HG02642 (cell line): Measurements from ENCODE around the gene AFF3.
"Not testable (repeated sequence)": the region's sequence is repeated elsewhere in the genome, so short reads cannot be mapped to it uniquely, and the experiment has no call there.

Source experiments
- ATAC-seq: cut with Tn5 transposase; IDR thresholded peaks from one replicate; pipeline ENCODE4 v1.9.1; 2021; ENCODE audit warnings: mild to moderate bottlenecking; ENCODE audit not compliant: unreplicated experiment, poor library complexity

Gene AFF3

DNA sequence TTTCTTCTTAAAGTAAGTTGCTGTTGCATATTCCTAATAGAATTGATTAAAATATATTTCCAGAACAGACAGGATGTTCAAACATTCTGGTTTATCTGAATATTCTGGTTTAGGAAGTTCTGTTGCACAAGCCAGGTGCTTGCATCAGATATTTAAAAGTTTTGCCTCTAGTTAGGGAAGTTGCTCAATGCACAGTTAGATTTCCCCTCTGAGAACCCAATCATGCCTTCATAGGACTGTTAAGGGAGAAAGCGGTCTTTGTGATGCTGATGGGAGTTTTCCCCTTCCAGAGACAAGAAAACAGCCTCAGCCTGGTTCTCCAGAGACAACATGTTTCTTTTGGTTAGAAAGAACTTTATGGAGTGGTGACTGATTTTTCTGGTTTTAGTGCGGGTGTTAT, 587.0 kb downstream of the AFF3 start:
- ATAC-seq, result no peak

DNA sequence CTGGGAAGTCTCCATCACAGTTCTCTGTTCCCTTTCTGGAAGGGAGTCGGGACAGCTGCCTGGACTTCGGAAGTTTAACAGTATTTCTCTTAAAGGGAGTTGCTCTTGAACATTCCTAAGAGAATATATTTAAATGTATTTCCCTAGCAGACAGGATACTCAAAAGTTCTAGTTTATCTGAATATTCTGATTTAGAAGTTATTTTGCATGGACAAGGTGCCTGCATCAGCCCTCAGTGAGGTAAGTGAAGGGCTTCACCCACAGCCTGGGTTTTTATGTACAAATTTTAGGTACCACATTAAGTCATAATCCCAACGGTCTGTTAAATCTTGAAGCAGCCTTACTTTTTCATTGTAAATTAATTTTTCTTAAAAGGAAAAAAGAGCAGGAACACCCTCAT, 587.5 kb downstream of the AFF3 start:
- ATAC-seq, result no peak

DNA sequence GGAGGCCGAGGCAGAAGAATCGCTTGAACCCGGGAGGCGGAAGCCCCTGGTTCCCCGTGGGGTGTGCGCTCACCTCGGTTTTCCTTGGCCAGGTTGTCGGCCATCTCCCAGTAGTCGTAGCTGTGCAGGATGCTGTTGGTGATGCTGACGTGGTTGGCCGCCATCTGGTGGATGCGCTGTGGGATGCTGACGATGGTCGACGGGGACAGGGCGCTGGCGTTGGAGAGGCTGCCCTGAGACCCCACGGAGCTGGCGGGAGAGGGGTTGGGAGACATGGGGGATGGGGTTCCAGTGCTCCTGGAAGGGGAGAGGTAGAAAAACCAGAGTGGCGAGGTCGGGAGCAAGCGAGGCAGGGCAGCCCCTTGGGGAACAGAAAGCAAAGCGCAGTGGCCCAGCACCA, 588.2 kb downstream of the AFF3 start:
- no peak for ATAC-seq

DNA sequence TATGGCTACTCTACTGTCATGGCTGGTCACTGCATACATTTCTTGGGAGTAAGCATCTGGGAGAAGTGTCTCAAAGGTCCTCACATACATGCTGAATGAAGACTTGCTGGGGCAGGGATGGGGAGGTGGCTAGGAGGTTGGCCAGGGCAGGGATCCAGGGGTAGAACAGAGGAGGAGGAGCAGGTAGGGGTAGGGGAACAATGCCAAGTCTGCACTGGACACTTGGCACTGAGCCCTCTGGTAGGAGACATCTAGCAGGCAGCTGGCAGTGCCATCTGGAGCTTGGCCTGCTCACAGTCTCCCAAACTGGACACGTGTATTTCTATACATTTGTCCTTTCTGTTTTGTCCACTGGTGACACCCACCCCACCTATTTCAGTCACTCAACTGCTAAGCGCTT, 589.9 kb downstream of the AFF3 start:
- no peak for ATAC-seq

DNA sequence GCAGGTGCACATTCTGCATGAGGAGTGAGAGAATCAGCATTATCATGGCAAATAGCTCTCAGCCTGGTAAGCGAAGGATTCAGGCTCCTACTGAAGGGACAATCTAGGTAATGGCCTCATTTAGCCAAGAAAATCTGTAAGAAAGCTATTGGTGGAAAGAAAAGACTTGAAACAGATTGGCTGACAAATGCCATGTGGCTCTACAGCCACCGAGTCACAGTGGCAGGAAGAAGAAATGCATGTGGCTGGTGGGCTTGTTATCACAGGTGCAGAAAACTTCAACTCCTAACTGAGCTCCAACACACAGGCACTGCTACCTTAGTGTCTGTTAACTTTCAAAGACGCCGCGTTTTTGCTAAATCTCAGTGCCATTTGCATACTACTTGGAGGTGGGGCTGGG, 592.0 kb downstream of the AFF3 start:
- ATAC-seq, result no peak

DNA sequence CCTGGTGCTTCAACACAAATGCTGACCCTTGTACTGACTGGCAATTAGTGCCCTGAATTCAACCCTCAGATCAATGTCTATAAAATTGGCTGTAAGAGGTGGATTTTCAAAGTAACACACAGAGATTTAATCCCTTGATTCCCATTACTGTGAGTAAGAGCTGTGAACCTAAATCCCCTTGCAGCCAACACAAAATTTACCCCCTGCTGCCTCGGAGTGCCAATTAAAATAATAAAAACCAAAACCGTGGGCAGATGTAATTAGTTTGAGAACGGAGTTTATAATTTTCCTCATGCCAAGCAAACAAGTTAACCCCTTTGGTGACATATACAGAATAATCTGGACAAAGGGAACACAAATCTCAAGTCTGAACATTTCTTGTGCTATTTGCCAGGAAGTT, 596.8 kb downstream of the AFF3 start:
- ATAC-seq, result no peak

DNA sequence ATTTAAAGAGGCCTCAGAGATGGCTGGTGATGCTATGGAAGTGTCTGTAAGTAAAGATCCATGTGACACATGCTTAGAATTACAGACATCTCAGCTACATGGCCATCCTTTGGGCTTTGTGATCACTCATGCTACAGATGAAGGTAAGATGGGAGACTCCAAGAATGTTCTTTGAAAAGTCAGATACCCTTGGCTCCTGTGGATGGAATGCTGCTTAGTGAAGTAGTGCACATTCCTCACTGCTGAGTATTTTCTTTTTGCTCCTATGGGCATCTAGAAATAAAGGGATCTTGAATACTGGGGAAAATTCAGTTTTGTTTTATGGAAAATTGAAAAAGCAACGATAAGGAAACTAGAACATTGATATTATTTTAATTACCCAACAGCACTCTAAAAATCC, 597.3 kb downstream of the AFF3 start:
- ATAC-seq, result no peak

DNA sequence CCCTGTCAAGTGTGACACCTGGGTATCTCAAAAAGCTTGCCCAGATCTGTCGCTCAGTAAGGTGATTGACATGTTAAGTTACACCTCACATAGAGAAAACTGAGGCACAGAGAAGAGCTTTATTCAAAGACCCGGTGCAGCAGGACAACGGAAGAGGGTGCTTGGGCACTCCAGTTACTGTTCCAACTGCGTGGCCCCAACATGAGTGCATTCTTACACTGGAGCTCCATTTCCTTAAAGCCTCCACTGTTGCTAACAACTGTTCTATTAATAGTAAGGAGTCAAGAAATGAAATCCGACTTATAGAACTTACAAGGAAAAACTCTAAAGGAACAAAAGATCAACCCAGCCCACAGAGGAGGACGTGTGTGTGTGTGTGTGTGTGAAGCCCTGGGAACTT, 597.8 kb downstream of the AFF3 start:
- no peak for ATAC-seq

DNA sequence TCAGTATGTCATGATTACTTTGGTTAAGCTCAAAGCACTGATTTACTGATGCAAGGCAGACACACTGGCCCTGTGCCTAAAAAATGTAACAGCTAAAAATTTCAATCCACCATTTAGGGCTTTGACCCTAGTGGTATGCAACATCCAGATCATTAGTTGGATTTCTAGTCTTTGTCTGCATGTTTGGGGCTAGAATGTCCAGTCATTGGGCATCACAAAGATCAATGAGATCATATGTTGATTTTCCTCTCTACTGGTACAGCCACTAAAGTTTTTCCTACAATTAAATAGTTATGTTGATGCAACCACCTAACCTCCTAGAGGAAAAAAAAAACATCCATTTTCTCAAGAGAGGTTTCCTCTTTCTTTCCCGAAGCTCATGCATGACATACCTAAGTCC, 599.1 kb downstream of the AFF3 start:
- no peak for ATAC-seq

DNA sequence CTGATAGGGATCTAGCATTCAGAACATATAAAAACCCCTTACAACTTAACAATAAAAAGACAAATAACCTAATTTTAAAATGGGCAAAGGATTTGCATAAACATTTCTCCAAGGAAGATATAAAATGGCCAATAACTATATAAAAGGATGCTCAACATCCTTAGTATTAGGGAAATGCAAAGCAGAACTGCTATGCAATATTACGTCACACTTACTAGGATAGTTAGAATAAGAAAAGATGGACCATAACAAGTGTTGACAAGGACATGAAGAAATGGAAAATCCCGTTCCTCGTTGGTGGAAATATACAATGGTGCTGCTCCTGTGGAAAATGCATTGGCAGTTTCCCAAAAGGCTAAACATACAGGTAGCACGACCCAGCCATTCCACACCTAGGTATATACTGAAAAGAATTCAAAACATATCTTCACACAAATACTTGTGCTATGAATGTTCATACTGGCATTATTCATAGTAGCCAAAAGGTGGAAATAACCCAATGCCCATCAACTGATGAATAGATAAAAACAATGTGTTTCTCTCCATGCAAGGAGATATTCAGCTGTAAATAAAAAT, 604.4 kb downstream of the AFF3 start:
- ATAC-seq, result no peak

DNA sequence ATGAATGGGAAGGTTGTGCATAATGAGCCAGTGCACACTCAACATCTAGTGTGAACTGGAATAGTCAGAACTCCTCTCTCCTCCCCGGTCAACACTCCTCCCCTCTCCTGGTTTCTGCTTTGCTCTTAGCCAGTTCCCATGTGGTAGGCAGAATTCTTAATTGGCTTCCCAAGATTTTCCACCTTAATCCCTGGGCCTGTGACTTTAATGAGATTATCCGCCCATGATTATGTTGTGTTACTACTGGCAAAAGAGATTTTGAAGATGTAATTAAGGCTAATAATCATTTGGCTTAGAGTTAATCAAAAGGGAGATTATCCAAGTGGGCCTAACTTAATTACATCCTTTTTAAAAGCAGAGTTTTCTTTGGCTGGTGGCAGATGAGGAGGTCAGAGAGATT, 618.3 kb downstream of the AFF3 start:
- no peak for ATAC-seq

DNA sequence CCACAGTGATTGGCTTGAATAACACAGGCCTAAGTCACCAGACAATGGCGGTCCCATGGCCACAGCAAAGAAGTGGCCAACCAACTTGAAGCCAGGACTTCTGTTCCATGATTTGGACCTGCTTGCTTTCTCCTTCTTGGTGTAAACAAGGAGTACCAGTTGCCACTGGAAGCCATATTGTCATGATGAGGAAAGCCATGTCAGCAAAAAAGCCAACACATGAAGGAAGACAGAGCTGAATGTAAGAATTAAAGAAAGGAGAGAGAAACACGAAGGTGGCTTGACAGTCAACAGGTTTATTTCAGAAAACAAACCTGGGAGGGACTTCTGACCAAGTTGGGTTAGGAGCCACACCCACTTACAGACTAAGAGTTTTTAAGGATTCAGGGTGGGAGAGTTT, 620.2 kb downstream of the AFF3 start:
- ATAC-seq, result no peak

DNA sequence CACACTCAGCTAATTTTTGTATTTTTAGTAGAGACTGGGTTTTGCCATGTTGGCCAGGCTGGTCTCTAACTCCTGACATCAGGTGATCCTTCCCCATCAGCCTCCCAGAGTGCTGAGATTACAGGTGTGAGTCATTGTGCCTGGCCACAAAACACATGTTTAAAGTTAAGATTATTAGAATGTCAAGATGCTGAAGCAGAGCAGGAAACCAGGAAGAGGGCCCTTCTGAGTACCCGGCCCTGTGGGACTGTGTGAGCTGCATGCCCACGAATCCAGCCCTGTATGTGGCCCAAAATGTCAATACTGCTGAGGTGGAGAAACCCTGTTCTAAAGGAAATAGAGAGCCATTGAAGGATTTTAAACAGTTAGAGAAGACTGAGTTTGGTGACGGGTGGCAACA, 621.6 kb downstream of the AFF3 start:
- ATAC-seq, result no peak

DNA sequence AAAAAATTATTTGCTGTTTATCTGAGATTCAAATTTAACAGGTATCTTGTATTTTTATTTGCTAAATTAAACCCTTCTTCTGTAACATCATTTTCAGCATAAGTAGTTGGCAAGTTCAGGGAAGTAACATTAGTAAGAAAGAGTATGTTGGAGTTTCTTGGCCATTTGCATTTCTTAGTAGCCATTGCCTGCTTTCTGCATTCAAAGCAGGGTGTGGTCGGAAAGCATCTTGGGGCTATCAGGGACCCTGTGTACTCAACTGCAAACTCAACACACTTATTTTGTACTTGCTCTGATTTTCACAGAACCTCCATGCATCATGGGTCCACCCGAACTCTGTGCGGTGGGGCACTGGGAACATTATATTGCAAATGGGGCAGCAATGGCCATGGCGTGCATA, 622.2 kb downstream of the AFF3 start:
- no peak for ATAC-seq

DNA sequence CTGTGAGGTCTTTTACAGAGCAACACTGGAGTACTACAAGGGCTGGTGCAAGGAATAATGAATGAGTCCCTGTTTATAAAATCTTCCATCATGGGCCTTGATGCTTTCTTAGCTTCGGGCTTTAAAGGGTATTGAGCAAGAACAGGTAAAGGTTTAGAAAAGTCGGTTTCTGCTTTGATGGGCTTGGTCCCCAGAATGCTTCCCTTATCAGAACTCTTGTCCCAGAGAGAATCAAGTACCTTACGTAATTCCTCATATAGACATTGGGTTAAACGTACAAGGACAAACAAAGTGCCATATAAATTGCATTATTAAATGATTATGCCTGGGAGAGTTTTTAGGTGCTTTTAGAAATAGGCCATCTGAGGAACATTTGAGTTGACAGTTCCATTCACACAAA, 628.0 kb downstream of the AFF3 start:
- no peak for ATAC-seq

DNA sequence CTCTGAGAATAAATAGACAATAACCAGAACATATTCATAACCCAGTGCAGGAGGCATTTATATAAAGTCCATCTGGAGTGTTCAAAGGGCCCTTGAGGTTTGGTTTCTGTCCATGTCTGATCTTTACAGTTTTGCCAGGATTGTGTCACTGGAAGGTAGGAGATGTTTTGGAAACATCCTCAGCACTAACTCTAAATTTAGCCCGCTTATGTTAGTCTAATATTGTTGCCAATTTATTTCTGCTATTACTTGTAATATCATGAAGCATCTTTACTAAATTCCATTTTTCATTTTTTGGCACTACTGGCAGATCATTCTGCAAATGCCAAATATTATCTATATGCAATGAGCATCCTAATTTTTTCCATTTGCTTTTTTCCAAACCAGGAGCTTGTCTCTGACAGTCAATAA, 630.2 kb downstream of the AFF3 start:
- no peak for ATAC-seq

DNA sequence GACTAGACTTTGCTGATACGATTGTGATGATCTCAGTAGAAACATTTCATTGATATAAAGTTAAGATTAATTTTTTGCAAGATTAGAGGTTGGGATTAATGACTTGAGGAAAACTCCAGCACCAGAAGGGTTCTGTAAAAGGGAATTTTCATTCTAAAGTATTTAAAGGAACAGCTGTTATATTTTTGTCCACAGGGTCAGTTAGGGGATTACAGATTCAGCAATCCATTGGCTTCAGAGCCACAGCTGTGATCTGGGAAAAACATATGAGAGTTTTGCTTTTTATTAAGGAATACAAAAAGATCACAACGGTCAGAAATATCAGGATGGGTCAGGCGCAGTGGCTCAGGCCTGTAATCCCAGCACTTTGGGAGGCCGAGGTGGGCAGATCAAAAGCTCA, 633.0 kb downstream of the AFF3 start:
- ATAC-seq, result no peak

DNA sequence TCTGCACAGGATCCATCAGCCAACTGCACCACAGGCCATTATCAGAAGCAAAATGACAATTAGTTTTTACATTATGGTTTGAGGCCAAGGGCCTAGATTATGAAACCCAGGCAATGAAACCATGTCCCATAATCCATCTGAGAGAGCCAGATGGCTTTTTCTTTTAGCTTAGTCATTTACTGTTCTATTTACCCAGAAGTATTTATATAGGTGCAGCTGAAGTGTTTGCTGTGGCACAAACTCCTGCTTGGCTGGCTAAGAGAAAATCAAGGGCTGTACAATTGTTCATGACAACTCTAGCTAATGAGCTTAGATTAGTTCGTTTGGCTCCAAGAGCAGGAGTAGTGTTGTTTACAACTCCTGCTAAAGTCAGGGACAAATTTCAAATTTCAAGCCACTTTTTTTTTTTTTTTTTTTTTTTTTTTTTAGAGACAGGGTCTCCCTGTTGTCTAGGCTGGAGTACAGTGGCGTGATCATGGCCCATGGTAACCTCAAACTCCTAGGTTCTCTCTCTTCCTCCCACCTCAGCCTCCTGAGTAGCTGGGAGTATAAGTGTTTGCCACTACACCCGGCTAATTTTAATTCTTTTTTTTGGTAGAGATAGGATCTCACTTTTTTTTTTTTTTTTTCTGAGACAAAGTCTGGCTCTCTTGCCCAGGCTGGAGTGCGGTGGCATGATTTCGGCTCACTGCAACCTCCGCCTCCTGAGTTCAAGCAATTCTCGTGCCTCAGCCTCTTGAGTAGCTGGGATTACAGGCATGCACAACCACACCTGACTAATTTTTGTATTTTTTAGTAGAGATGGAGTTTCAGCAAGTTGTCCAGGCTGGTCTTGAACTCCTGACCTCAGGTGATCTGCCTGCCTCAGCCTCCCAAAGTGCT, 634.2 kb downstream of the AFF3 start:
- no peak for ATAC-seq

DNA sequence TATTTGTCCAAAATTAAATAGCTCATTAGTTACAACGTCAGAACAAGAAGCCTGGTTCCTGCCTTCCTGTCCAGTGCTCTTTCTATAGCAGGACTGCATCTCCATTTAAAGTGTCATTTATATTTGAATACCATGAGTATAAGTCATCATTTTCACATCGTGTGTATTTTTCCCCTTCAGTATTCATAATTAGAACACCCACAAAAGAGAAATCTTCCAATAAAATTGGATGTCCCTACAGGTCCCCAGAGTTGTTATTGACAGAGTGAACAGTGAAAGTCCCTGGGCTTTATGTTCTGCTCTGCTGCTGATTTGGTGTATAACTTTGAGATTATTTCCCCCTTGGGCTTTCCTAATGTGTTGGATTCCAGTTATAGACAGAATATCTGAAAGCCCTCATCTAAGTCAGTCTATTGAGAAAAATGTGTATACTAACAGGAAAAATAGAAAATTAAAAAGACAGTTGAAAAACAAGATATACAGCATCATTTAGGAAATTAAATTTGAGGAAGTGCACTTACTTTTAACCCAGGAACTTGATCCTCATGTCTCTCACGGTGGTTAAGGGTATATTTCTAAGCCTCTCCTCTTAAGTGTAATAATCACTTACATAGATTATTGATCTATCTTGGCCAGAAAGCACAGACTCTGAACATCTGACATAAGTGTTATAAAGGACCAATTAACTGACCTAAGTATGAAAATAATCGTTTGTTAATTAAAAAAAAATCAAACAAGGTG, 637.4 kb downstream of the AFF3 start:
- ATAC-seq, result no peak

DNA sequence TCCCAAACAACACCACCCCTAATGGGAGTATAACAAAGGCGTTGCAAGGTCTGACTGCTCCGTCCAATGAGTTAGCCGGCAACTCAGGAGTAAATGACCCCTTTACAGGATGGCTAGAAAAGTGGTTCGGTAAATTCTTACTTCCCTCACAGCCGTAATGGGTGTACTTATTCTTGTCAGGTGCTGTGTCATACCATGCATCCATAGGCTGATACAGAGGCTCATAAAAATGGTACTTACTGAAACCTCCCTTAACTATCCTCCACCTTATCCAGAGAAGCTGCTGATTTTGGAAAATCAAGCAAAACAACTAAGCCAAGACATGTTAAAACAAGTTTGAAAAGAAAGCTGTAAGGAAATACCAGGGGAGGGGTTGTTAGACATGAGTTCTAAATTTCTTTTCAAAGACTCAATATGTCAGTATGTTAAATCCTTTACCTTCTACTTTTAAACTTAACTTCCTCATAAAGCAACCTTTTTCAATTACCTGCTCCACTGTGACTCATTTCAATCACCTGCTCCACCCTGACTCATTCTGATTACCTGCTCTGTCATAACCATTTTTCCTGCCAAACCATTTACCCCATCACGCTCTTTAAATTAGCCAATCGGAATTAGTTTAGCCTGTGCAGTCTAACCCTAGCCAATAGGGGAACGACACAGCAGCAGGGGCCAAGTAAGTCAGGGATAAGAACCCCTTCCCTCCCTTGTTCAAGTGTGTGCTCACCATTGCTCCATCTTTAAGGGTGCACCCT, 638.6 kb downstream of the AFF3 start:
- not testable (repeated sequence) for ATAC-seq

DNA sequence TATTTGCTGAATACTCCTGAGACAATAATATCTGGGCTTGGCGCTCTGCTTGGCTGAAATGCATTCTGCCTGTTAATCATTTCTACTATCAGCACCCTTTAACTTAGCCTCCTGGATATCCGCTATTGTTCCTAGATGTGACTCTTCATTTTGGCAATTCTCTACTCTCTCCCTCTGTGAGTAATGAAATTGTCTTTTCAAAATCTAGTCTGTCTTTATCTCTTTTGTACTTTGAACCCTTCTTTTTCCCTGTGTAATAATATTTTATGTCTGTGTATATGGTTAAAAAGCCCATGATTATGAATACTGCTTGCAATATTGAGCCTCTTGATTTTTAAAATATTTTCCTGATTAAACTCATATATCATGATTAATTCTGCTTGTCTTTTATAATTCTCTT, 646.4 kb downstream of the AFF3 start:
- ATAC-seq, result no peak
